Activated CD4-positive, alpha-beta T cell treated with anti-CD3 and anti-CD28 coated beads for 1 hour (primary cell): ENCODE data around the gene PCYOX1L.
"Not testable (repeated sequence)": the region's sequence is repeated elsewhere in the genome, so short reads cannot be mapped to it uniquely, and the experiment has no call there.

Experiments
- DNase-seq: peaks from one replicate; pipeline ENCODE4 v3.0.0-alpha.2; 2020

The PCYOX1L gene

GRCh38 chr5:149389552-149390495 lies 32.0 kb downstream of the PCYOX1L start:
- no peak for DNase-seq

GRCh38 chr5:149391076-149391475 lies 33.2 kb downstream of the PCYOX1L start:
- DNase-seq, result not testable (repeated sequence)

- no peak for DNase-seq
These were observed 33.7 kb downstream of the PCYOX1L start for GRCh38 chr5:149391524-149391923.

- DNase-seq, result no peak
These were observed 34.9 kb downstream of the PCYOX1L start for GRCh38 chr5:149392718-149393117.

- not testable (repeated sequence) for DNase-seq
These were observed 37.1 kb downstream of the PCYOX1L start for GRCh38 chr5:149394996-149395395.

GRCh38 chr5:149397530-149397929 lies 39.7 kb downstream of the PCYOX1L start:
- DNase-seq, result no peak

GRCh38 chr5:149398747-149399266 lies 41.0 kb downstream of the PCYOX1L start:
- not testable (repeated sequence) for DNase-seq

- DNase-seq, result no peak
These were observed 41.9 kb downstream of the PCYOX1L start for GRCh38 chr5:149399775-149400174.

- no peak for DNase-seq
These were observed 42.5 kb downstream of the PCYOX1L start for GRCh38 chr5:149400304-149400703.

- no peak for DNase-seq
These were observed 43.2 kb downstream of the PCYOX1L start for GRCh38 chr5:149401051-149401450.

GRCh38 chr5:149402291-149402690 lies 44.4 kb downstream of the PCYOX1L start:
- DNase-seq, result no peak

- no peak for DNase-seq
These were observed 46.3 kb downstream of the PCYOX1L start for GRCh38 chr5:149403923-149404745.

GRCh38 chr5:149404746-149405549 lies 47.1 kb downstream of the PCYOX1L start:
- no peak for DNase-seq

- no peak for DNase-seq
These were observed 47.8 kb downstream of the PCYOX1L start for GRCh38 chr5:149405550-149406202.

GRCh38 chr5:149406203-149406978 lies 48.5 kb downstream of the PCYOX1L start:
- no peak for DNase-seq

- DNase-seq, result no peak
These were observed 49.1 kb downstream of the PCYOX1L start for GRCh38 chr5:149406979-149407306.

GRCh38 chr5:149407323-149408251 lies 49.7 kb downstream of the PCYOX1L start:
- DNase-seq, result no peak

- DNase-seq, result no peak
These were observed 50.6 kb downstream of the PCYOX1L start for GRCh38 chr5:149408252-149409099.

- DNase-seq, result no peak
These were observed 51.6 kb downstream of the PCYOX1L start for GRCh38 chr5:149409268-149409948.
